PC-3 (cell line): ENCODE results near the gene ZNF91.

Source experiments
- EZH2phosphoT487 ChIP-seq: fragments of 300-600 bp; sonication (generic); IDR thresholded peaks from 2 replicates; pipeline ENCODE4 v1.6.1; 2018; ENCODE audit warnings: mild to moderate bottlenecking, antibody characterized with exemption, low read length, borderline replicate concordance
- TF ChIP-seq, protein P1 (sequence below): fragments of 300-600 bp; sonication (generic); conservative IDR thresholded peaks from 2 replicates; pipeline ENCODE4 v1.5.1; 2017; ENCODE audit warnings: antibody characterized with exemption, low read depth, mild to moderate bottlenecking, low read length

DNA sequence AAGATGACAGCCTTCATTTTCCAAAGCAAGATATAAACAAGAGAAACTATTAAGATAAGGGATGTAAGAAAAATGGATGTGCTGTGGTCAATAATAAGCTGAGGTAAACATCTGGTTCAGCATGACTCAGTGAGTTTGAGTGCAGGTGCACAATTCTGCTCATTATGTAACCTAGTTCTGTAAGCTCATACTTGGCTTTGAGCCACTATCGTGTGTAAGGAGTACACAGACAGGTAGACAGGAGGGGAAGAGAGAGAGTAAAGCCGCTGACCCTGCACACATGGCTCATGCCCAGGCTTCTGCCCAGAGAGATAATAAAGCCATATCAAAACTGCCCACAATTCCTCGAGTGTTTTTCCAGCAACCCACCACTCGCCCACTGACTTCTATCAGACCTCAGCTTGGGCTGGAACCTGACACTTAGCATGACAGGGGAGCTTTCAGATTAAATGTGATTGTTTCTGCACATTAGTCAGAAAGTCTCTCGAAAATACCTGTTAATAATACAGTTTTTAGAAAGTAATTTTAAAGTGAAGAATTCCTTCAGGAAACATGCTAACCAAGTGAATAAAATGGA, 51.7 kb downstream of the ZNF91 start:
- TF ChIP-seq, protein P1, sequence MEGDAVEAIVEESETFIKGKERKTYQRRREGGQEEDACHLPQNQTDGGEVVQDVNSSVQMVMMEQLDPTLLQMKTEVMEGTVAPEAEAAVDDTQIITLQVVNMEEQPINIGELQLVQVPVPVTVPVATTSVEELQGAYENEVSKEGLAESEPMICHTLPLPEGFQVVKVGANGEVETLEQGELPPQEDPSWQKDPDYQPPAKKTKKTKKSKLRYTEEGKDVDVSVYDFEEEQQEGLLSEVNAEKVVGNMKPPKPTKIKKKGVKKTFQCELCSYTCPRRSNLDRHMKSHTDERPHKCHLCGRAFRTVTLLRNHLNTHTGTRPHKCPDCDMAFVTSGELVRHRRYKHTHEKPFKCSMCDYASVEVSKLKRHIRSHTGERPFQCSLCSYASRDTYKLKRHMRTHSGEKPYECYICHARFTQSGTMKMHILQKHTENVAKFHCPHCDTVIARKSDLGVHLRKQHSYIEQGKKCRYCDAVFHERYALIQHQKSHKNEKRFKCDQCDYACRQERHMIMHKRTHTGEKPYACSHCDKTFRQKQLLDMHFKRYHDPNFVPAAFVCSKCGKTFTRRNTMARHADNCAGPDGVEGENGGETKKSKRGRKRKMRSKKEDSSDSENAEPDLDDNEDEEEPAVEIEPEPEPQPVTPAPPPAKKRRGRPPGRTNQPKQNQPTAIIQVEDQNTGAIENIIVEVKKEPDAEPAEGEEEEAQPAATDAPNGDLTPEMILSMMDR: no peak
- TF ChIP-seq EZH2phosphoT487: no peak
